M059J (cell line): ENCODE data around the gene ALDH5A1. TPM values are rescaled to one million over a fixed set of nuclear protein-coding genes. Genes with fewer than 3 reads are reported as not detected.

ENCODE experiments used
- DNase-seq: peaks from one replicate; pipeline ENCODE4 v3.0.0-alpha.2; 2012; ENCODE audit warnings: low read depth
- total RNA-seq: library from RNA; depleted of rRNA; stranded (reverse); fragments of >200 nt; shearing (Covaris generic); gene quantifications from 2 replicates; pipeline ENCODE4 v1.2.3, GENCODE V29; 2014; rRNA removed

ALDH5A1 gene
- total RNA-seq: 1.8 and 3.0 TPM in 2 replicates

DNA sequence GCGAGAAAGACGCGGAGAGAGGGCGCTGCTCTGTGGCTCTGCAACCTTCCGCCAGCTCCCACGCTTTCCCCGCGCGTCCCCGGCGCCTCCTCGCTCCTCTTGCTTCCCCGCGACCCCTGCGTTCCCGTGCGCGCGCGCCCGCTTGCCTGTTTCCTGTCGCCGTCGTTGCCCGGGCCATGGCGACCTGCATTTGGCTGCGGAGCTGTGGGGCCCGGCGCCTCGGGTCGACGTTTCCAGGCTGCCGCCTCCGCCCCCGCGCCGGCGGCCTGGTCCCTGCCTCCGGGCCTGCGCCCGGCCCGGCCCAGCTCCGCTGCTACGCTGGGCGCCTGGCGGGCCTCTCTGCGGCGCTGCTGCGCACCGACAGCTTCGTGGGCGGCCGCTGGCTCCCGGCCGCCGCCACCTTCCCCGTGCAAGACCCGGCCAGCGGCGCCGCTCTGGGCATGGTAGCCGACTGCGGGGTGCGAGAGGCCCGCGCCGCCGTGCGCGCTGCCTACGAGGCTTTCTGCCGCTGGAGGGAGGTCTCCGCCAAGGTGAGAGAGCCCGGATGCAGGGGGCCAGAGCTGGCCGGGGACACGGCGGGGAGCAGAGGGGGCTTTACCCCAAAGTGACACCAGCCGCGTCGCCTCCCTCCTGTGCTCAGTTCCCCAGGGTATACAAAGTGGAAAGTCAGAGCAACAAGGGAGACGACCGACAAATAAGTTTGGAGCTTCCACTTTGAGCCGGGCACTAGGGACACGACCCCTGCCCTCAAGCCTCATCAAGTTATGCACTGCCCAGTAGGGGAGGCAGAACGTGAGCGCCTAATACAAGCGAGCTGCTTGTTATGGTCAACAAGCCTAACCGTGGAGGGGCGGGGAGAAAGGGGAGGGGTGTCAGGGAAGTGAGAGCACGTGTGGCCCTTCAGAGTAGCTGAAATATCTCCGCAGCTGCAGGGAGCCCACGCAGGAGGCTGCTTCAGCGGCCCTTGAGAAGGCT is at the start of gene ALDH5A1:
Gene ALDH5A1, plus strand, starts transcription at position 149 of the 975 bp plus-strand sequence. Its CDS starts 28 bp downstream, at position 177.
- DNase-seq: peak; percentile 56

DNA sequence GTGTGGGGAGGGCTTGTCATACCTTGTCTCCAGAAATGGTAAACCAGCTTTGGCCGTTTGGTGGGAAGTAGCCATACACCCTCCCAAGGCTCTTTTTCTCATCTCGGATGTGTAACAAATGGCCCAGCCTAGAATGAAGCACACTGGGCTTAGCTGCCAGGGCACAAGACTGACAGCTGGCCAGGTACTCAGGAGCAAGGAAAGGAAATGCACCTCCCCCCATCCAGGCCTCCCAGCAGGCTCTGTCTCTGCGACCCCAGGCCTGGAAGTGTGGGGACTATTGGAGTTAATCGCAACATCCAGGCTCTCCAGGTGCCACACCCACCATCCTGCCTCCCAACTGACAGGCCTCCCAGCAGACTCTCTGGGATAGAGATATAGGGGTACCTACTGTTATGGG is 49.1 kb upstream of the ALDH5A1 start:
- DNase-seq: no peak

DNA sequence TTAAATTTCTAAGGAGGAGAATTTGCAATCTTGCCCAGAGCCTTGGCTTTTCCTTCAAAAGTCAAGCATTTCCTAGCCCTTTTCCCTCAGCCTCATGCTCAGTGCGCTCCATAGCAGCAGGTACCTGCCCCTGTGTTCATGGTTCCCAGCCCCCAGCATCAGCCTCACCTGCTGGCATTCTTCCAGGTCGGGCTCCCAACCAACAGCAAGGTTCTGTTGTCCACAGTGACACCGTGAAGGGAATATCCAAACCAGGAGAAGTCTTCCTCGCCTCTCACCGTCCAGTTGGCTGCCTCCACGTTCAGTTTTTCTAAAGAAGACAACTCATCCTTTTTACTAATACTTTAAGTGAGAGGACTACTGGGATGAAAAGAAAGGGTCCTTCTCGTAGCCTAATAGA is 48.1 kb upstream of the ALDH5A1 start:
- no peak for DNase-seq

- no peak for DNase-seq
Observed at GRCh38 chr6:24448396-24448795, 46.4 kb upstream of the ALDH5A1 start.

DNA sequence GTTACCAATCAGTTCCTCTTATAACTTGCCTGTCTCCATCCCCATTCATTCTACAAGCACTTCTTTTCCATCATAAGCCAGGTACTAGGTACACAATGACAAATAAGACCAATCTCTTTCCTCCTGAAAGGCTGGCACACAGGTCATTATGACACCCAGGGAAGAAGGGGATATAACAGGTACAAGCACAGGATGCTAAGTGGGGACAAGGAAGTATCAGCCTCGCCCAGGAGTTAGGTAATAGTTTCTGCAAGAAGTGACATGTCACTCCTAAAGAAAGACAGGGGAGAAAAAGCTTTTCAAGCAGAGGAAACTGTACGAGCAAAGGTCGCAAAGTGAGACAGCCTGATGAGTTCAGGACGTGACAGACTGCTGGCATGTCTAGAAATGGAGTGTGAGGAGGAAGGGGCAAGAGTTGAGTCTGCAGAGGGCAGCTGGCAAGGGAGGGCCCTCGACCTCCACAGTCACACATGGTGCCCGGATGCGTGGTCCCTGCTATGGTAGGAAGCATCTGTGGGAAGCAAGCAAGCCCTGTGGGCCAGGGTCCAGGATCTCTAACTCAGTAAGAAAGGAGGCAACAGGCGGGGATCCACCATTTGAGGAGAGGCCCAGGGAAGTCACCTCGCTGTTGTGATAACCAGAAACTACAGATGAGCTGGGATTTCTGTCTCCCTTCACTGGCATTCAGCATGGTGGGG is 45.8 kb upstream of the ALDH5A1 start:
- no peak for DNase-seq

- no peak for DNase-seq
Observed at GRCh38 chr6:24451581-24452388, 43.0 kb upstream of the ALDH5A1 start.

- DNase-seq: no peak
Observed at GRCh38 chr6:24453921-24454320, 40.8 kb upstream of the ALDH5A1 start.

- no peak for DNase-seq
Observed at GRCh38 chr6:24454452-24454851, 40.3 kb upstream of the ALDH5A1 start.

GRCh38 chr6:24455061-24455460 is 39.7 kb upstream of the ALDH5A1 start:
- no peak for DNase-seq

- no peak for DNase-seq
Observed at GRCh38 chr6:24458134-24458533, 36.6 kb upstream of the ALDH5A1 start.

- DNase-seq: no peak
Observed at GRCh38 chr6:24458941-24459340, 35.8 kb upstream of the ALDH5A1 start.

DNA sequence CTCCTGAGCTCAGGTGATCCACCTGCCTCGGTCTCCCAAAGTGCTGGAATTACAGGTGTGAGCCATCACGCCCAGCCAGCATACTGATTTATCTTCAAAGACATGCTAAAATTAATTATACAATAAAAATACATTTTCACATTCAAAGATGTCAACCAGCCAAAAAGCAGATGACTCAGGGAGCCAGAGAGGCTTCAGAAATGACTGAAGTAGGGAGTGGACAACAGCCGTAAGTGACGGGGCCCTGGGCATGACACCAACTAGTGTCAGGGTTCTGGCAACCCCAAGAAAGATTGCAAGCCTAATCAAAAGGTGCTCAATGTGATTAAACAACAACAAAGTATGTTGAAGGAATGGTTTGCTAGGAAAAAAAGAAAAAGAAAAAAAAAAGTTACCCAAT is 33.8 kb upstream of the ALDH5A1 start:
- no peak for DNase-seq

GRCh38 chr6:24464253-24465038 is 30.3 kb upstream of the ALDH5A1 start:
- DNase-seq: peak; percentile 38

- no peak for DNase-seq
Observed at GRCh38 chr6:24469811-24470210, 25.0 kb upstream of the ALDH5A1 start.

GRCh38 chr6:24472181-24472580 is 22.6 kb upstream of the ALDH5A1 start:
- DNase-seq: no peak

GRCh38 chr6:24476631-24477030 is 18.1 kb upstream of the ALDH5A1 start:
- DNase-seq: no peak

DNA sequence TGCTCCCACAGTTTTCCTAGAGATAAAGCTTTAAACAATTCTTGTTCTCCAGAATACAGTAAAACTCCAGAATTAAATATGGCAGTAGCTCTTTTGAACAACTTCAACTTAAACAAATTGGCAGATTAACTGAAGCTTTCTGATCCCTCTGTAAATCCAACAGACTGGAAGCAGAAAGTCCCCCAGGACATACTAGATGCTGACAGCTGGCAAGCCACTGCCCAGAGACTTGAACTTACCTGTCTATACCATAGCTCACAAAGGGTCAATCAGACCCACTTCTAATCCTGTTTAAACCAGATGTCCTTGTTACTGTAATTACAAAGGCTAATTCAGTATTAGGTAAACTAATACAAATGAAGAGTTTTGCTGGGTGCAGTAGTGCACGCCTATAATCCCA is 17.7 kb upstream of the ALDH5A1 start:
- no peak for DNase-seq

- no peak for DNase-seq
Observed at GRCh38 chr6:24478903-24479302, 15.9 kb upstream of the ALDH5A1 start.

DNA sequence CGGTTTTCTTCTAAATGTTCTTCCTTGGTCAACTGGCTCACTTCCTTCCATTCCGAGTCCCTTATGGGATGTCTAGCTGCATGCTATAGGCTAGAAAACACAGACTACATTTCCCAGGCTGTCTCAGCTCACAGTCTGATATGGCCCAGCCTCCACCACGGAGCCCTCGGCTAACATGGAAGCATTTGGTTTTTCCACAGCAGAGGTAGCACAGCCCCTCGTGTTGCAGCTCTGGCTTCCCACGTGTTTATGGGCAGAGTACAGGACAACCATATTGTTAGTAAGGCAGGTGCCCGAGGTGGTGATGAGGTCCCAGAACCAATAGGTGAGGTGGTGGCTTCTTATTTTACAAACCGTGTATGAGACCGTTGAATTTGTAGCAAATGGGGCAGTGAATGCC is 14.1 kb upstream of the ALDH5A1 start:
- DNase-seq: no peak

DNA sequence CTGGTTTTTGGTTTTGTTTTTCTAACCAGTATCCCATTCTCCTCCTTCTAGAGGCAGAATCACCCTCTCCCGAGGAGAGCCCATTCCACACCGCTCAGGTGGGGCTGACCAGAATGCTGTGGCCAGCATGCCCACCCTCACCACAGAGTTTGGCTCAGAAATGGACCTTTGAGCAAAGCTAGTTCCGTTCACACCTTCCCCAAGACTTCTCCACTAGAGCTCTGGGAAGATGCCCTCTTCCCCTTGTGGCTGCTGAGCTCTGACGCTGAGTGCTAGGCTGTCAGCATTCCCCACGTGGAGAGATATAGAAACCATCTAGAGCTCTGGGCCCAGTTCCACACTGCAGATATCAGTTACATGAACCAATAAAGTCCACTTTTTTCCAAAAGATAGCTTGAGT is 13.3 kb upstream of the ALDH5A1 start:
- no peak for DNase-seq

DNA sequence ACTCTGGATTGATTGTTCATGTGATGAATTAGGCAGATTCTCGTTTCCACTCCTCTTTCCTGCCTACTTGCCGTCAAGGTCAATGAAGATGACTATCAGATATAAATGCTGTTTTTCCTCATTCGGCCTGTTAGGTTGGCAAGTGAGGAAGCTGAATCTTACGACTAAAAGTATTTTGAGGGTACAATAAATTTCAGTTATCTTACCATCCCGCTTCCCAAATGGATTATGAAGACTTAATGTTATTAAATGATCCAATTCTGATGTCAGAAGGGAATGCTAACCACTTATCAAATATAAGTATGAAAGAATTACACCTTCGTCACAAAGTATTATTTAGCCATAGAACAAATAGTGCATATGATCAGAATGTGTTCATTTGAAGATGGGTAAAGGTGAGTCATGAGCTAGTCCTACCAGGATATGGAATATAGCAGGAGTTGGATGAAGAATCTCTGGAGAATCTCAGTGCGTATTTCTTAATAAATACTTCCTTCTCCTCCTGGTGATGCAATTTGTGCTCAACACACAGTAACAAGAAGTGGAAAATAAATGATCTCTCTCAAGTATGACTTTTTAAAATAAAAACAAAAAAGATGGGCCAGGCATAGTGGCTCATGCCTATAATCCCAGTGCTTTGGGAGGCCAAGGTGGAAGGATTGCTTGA is 10.0 kb upstream of the ALDH5A1 start:
- DNase-seq: no peak
